ENCODE data around the gene KIAA1549.

KIAA1549 gene

DNA sequence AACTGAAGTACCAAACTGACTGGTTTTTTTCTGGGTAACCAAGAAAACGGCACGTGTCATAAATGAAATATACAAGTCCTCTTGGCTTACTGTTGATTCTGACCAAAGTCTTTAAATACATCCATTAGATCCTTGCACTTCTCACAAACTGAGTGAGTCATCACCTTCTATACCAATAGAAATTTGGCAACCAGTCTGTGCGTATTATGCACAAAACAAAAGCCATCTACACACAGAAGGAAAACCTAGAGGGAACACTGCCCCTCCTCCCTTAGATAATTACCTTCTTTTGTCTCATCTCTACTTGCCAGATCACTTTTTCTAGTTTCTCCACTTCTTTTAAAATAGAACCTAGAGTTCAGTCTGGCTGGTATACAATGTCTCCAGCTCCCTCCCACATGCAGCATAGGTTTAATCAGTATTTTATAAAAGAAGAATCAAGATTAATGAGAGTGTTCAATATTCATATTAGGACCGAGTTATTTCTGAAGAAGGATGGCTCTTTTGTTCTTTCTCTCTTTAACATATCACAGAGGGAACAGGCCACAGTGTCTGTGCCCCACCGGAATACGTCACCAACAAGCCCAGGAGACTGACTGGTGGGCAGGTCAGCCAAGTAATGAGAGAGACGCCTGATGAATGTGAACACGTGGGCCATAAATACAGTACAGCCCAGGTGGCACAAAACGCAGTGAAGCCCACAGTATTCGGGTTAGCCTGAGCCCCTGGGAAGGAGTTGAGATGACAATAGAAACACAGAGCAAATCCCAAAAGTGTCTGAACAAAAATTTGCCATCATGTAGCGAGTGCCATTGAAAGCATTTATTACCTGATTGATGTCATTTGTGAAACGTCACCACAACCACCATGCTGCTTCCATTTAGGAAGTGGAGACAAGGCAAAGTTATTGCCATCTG is 91.3 kb downstream of the KIAA1549 start:
- Histone ChIP-seq H4K20me1 (ENCODE audit: insufficient read depth, low read length) (no peaks in the 10 kb centered on the region), H3K27ac (ENCODE audit: low read length) (no peak overlapping the region), H3K36me3 (replicated peaks; ENCODE audit: low read depth, low read length) (no peaks in the 10 kb centered on the region), H3K4me2 (ENCODE audit: low read length) (no peak overlapping the region), H3K79me2 (ENCODE audit: low read length) (no peaks in the 10 kb centered on the region), H3K9me3 (ENCODE audit: insufficient read depth, low read length) (no peaks in the 10 kb centered on the region), H3K4me3 (ENCODE audit: low read length) (no peak overlapping the region), H3K4me1 (ENCODE audit: low read length) (no peaks in the 10 kb centered on the region), H3K27me3 (ENCODE audit: low read depth, low read length) (no peaks in the 10 kb centered on the region), H3K9ac (ENCODE audit: low read length) (no peak overlapping the region), H2AFZ (ENCODE audit: low read depth, low read length) (no peak overlapping the region)
- TF ChIP-seq, protein P1, sequence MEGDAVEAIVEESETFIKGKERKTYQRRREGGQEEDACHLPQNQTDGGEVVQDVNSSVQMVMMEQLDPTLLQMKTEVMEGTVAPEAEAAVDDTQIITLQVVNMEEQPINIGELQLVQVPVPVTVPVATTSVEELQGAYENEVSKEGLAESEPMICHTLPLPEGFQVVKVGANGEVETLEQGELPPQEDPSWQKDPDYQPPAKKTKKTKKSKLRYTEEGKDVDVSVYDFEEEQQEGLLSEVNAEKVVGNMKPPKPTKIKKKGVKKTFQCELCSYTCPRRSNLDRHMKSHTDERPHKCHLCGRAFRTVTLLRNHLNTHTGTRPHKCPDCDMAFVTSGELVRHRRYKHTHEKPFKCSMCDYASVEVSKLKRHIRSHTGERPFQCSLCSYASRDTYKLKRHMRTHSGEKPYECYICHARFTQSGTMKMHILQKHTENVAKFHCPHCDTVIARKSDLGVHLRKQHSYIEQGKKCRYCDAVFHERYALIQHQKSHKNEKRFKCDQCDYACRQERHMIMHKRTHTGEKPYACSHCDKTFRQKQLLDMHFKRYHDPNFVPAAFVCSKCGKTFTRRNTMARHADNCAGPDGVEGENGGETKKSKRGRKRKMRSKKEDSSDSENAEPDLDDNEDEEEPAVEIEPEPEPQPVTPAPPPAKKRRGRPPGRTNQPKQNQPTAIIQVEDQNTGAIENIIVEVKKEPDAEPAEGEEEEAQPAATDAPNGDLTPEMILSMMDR (IDR thresholded peaks at IDR 0.05; ENCODE audit: low read depth, low read length) = no peak
- TF ChIP-seq EZH2phosphoT487 (IDR thresholded peaks at IDR 0.05; ENCODE audit: low read depth) = no peak

DNA sequence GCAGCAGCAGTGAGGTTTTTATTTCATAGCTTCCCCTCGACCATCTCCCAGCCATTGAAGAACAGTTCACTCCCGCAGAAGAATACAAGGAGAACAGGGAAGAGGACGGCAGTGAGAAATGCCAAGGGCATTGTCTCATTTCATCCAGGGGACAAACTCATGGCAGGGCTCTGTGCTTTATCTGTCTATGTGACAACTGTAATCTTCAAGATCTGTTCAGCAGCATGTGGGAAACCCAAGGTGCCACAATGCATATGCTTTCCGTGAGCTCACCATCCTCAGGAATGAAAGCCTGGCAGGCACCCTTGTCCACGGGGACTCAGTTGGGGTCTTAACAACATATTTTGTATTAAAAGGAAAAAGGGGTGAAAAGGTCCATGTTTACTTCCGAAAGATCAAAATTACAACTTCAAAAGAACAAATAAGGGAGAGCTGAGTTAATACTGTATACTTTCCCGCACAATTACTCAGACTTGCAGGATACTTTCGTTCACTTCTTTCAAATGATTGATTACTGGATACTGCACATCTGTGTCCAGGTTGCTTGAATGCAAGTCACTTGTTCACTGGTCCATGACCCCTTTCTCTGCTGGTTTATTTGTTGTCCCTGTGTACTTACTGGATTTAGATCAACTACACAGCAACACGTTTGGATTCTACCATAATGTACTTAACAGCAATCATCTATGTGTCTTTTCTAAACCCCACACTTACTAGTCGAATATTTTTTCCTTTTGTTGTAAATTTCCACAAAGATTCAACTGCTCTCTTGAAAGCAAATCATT is 93.1 kb downstream of the KIAA1549 start:
- no peaks in the 10 kb centered on the region for H3K4me1 ChIP-seq (ENCODE audit: low read length)
- no peaks in the 10 kb centered on the region for H3K27me3 ChIP-seq (ENCODE audit: low read depth, low read length)
- no peak overlapping the region for H3K4me3 ChIP-seq (ENCODE audit: low read length)

GRCh38 chr7:138887085-138887710 is 94.0 kb downstream of the KIAA1549 start:
- Histone ChIP-seq H2AFZ (ENCODE audit: low read depth, low read length) (no peak overlapping the region), H3K4me3 (ENCODE audit: low read length) (no peak overlapping the region), H4K20me1 (ENCODE audit: insufficient read depth, low read length) (no peaks in the 10 kb centered on the region), H3K27ac (ENCODE audit: low read length) (no peak overlapping the region), H3K4me2 (ENCODE audit: low read length) (no peak overlapping the region), H3K9me3 (ENCODE audit: insufficient read depth, low read length) (no peaks in the 10 kb centered on the region), H3K4me1 (ENCODE audit: low read length) (no peaks in the 10 kb centered on the region), H3K79me2 (ENCODE audit: low read length) (no peaks in the 10 kb centered on the region), H3K36me3 (replicated peaks; ENCODE audit: low read depth, low read length) (no peaks in the 10 kb centered on the region), H3K9ac (ENCODE audit: low read length) (no peak overlapping the region), H3K27me3 (ENCODE audit: low read depth, low read length) (no peaks in the 10 kb centered on the region)
- TF ChIP-seq, protein P1 (IDR thresholded peaks at IDR 0.05; ENCODE audit: low read depth, low read length) = no peak
- no peak for TF ChIP-seq EZH2phosphoT487 (IDR thresholded peaks at IDR 0.05; ENCODE audit: low read depth)

More for the DNA sequence above, 93.1 kb downstream of the KIAA1549 start:
- Histone ChIP-seq H3K9me3 (ENCODE audit: insufficient read depth, low read length) (no peaks in the 10 kb centered on the region), H3K4me2 (ENCODE audit: low read length) (no peak overlapping the region), H3K79me2 (ENCODE audit: low read length) (no peaks in the 10 kb centered on the region), H3K9ac (ENCODE audit: low read length) (no peak overlapping the region), H3K27ac (ENCODE audit: low read length) (no peak overlapping the region), H3K36me3 (replicated peaks; ENCODE audit: low read depth, low read length) (no peaks in the 10 kb centered on the region), H2AFZ (ENCODE audit: low read depth, low read length) (no peak overlapping the region), H4K20me1 (ENCODE audit: insufficient read depth, low read length) (no peaks in the 10 kb centered on the region)
- TF ChIP-seq EZH2phosphoT487 (IDR thresholded peaks at IDR 0.05; ENCODE audit: low read depth) = no peak
- TF ChIP-seq, protein P1 (IDR thresholded peaks at IDR 0.05; ENCODE audit: low read depth, low read length) = no peak

Data from OCI-LY3 (cell line).